BLaER1 (cell line): ENCODE results near the gene PALLD.
A peak's percentile ranks its signal among the peaks of the same experiment; 100 is the strongest.

Experiments used
- H3K27ac ChIP-seq: shearing (Covaris generic); formaldehyde crosslinking; 2 replicates; pipeline ENCODE4 v1.8.1; 2022
- H3K27me3 ChIP-seq: shearing (Covaris generic); formaldehyde crosslinking; 2 replicates; pipeline ENCODE4 v1.8.1; 2022
- H3K36me3 ChIP-seq: shearing (Covaris generic); formaldehyde crosslinking; 2 replicates; pipeline ENCODE4 v1.8.1; 2022
- H3K4me1 ChIP-seq: shearing (Covaris generic); formaldehyde crosslinking; 2 replicates; pipeline ENCODE4 v1.8.1; 2022
- H3K4me2 ChIP-seq: shearing (Covaris generic); formaldehyde crosslinking; 2 replicates; pipeline ENCODE4 v1.8.1; 2022
- H3K4me3 ChIP-seq: shearing (Covaris generic); formaldehyde crosslinking; 2 replicates; pipeline ENCODE4 v1.8.1; 2022
- H3K9ac ChIP-seq: shearing (Covaris generic); formaldehyde crosslinking; 2 replicates; pipeline ENCODE4 v1.8.1; 2022
- H3K9me3 ChIP-seq: shearing (Covaris generic); formaldehyde crosslinking; 2 replicates; pipeline ENCODE4 v1.8.1; 2022
- H4K20me1 ChIP-seq: shearing (Covaris generic); formaldehyde crosslinking; 2 replicates; pipeline ENCODE4 v1.8.1; 2022
- Cebpa-rat ChIP-seq: shearing (Covaris generic); IDR thresholded peaks from 2 replicates; pipeline ENCODE4 v1.8.1; 2022

Gene PALLD

DNA sequence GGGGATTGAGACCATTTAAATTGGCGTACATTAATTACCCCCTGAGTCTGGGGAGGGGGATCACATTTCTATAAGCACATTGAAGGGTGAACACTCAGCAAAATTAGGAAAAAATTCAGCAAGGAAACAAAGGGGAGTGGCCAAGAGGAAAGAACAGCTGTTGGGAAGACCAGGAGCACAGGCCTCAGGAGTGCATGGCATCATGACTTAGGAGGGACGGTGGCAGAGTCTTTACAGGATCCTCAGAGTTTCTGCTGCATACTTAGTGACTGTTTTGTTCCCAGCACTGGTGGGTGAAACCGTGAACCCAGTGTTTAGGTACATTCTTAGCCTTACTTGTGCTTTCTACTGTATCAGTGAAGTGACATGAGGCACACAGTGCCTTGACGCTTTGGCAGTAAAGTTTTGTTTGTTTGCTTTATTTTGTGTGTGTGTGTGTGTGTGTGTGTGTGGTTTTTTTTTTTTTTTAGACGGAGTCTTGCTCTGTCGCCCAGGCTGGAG lies 391.9 kb downstream of the PALLD start:
- TF ChIP-seq Cebpa-rat: no peak
- H3K9ac ChIP-seq: no peak overlapping the region
- H3K4me2 ChIP-seq: no peak overlapping the region
- H3K27me3 ChIP-seq: no peaks in the 10 kb centered on the region
- no peaks in the 10 kb centered on the region for H3K4me1 ChIP-seq
- H3K9me3 ChIP-seq: no peaks in the 10 kb centered on the region
- no peak overlapping the region for H3K4me3 ChIP-seq
- no peaks in the 10 kb centered on the region for H4K20me1 ChIP-seq
- no peak overlapping the region for H3K27ac ChIP-seq
- H3K36me3 ChIP-seq: peaks cover 10% of the 10 kb centered on the region; the same call in 1 of the 2 replicates

DNA sequence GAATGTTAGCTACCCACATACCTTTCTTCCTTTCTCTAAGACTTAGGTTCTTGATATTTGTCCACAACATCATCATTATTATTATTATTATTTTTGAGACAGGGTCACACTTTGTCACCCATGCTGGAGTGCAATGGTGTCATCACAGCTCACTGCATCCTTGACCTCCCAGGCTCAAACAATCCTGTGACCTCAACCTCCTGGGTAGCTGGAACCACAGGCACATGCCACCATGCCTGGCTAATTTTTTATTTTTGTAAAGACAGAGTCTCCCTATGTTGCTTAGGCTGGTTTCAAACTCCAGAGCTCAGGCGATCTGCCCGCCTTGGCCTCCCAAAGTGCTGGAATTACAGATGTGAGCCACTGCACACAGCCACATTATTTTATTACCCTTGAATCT lies 394.2 kb downstream of the PALLD start:
- Histone ChIP-seq H3K4me3 (no peak overlapping the region), H4K20me1 (no peaks in the 10 kb centered on the region), H3K9ac (no peak overlapping the region), H3K27me3 (no peaks in the 10 kb centered on the region), H3K9me3 (no peaks in the 10 kb centered on the region), H3K4me2 (no peak overlapping the region), H3K36me3 (peaks cover 13% of the 10 kb centered on the region; the same call in 1 of the 2 replicates), H3K27ac (no peak overlapping the region), H3K4me1 (no peaks in the 10 kb centered on the region)
- TF ChIP-seq Cebpa-rat: no peak

DNA sequence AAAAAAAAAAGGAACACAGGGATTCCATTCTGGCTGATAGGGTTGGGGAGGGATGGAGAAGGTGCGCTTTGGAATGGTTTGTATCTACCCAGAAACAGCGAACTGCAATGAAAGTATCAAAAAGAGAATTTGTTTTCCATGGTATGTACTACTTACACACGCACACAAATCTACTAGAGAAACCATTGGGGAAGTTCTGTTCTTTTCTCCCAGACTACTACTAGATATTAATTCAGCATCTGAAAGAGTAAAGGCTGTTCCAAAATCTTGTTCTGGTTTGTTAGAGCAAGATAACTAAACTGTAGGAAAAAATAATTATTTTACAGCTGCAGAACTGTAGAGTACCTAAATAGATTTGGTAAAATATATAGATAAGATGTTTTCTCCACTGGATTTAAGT lies 394.8 kb downstream of the PALLD start:
- Histone ChIP-seq H3K4me1 (no peaks in the 10 kb centered on the region), H3K36me3 (peaks cover 13% of the 10 kb centered on the region; the same call in 1 of the 2 replicates)

DNA sequence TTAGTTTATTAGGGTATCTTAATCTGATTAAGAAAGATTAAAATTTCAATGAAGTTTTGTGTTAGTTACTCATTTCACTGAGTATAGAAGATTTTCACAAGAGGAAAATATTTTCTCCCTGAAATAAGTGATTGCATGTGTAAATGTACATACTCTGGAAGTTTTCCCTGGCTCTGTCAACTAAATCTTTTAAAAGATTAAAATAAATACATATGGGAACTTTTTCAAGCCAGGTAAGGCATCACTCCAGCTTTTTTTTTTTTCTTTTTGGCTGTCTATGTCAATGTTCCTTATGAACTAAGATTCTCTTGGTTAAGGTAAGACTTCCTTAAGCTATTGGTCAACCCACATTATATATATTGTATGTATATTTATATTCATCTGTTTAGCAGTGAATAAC lies 395.6 kb downstream of the PALLD start:
- Histone ChIP-seq H4K20me1 (no peaks in the 10 kb centered on the region), H3K4me1 (no peaks in the 10 kb centered on the region), H3K9ac (no peak overlapping the region), H3K4me3 (no peak overlapping the region), H3K4me2 (no peak overlapping the region), H3K27ac (no peak overlapping the region), H3K36me3 (peaks cover 13% of the 10 kb centered on the region; the same call in 1 of the 2 replicates), H3K9me3 (no peaks in the 10 kb centered on the region), H3K27me3 (no peaks in the 10 kb centered on the region)
- TF ChIP-seq Cebpa-rat: no peak

More for the DNA sequence above, 394.8 kb downstream of the PALLD start:
- no peak overlapping the region for H3K4me2 ChIP-seq
- no peak overlapping the region for H3K27ac ChIP-seq
- no peak overlapping the region for H3K4me3 ChIP-seq
- no peaks in the 10 kb centered on the region for H3K27me3 ChIP-seq
- no peak for TF ChIP-seq Cebpa-rat
- no peak overlapping the region for H3K9ac ChIP-seq
- H3K9me3 ChIP-seq: no peaks in the 10 kb centered on the region
- no peaks in the 10 kb centered on the region for H4K20me1 ChIP-seq

DNA sequence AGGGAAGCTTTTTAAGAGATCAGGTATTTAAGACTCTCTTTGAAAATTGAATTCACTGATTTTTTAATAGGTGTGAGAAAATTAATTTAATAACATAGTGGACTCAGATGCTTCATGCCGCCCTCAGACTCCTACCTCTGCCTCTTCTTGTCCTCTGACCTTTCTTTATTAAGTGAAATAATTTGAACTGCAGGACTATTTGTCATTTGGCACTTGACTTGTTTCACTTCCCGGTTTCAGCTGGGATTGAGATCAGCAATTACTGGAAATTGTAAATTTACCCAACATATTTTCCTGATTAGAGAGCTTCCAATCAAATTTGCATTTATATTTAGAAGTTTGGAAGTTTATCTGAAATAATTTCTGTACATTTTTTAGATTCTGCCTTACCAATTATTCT lies 396.4 kb downstream of the PALLD start:
- Histone ChIP-seq H3K4me3 (no peak overlapping the region), H3K9ac (no peak overlapping the region), H3K4me2 (no peak overlapping the region), H3K27me3 (no peaks in the 10 kb centered on the region), H3K4me1 (no peaks in the 10 kb centered on the region), H3K36me3 (peaks cover 13% of the 10 kb centered on the region; the same call in 1 of the 2 replicates), H3K9me3 (no peaks in the 10 kb centered on the region), H3K27ac (no peak overlapping the region), H4K20me1 (no peaks in the 10 kb centered on the region)
- TF ChIP-seq Cebpa-rat: no peak

DNA sequence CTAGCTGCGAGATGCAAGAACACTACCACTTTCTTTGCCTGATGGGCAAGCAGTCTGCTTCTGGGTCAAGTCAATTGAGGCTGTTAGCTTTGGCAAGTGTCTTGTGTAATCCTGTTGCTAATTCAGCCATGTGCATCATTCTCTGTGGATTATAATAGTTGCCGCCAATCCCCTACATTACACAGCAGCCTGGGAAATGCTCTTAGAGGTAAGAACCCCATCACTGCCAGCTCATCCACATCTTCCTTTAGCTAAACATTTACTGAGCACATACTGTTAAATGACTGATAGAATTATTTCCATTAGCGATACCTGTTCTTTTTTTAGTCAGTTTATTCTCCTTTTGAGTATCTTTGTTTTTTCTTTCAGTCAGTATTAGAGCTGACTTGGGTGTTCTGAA lies 397.0 kb downstream of the PALLD start:
- Histone ChIP-seq H3K27ac (no peak overlapping the region), H3K4me3 (no peak overlapping the region), H3K9me3 (no peaks in the 10 kb centered on the region), H3K4me2 (no peak overlapping the region), H4K20me1 (no peaks in the 10 kb centered on the region), H3K4me1 (no peaks in the 10 kb centered on the region), H3K9ac (no peak overlapping the region), H3K27me3 (no peaks in the 10 kb centered on the region), H3K36me3 (peaks cover 13% of the 10 kb centered on the region; the same call in 1 of the 2 replicates)
- no peak for TF ChIP-seq Cebpa-rat

DNA sequence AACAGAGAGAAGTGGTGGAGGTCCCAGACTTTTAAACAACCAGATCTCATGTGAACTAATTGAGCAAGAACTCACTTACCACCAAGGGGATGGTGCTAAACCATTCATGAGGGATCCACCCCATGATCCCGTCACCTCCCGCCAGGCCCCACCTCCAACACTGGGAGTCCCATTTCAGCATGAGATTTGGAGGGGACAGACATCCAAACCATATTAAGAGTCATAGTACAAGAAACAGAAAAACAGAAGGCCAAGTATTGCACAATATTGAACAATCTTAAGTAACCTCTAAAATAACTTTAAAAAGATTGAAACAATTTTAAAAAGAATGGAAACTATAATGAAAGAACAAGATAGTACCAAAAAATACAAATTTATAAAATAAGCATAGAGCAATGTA lies 403.2 kb downstream of the PALLD start:
- no peaks in the 10 kb centered on the region for H3K4me1 ChIP-seq
- H3K9me3 ChIP-seq: no peaks in the 10 kb centered on the region
- H3K36me3 ChIP-seq: no peaks in the 10 kb centered on the region

DNA sequence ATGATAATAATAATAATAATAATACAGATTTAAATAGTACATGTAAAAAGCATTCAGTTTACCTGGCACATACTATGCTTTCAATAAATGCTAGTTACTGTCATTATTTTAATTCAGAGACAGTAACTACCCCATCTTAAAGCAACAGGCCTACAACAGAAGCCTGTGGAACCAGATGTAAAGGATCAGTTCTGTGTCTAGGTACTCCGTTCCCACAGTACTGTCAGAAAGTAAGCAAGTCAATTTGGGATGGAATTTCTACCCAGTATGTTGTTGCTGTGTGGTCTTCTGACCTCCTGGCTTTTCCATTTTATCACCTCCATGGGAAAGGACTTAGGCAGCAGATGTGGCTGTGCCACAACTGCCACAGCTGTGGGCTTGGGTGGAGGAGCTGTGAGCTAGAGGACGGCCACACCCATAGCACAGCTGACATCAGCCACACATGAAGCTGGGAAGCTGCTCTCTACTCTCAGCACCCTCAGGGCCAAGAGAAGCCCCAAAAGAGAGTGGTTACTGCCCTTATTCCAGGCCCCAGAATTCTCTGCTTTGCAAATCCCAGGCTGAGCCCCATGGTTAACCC lies 410.4 kb downstream of the PALLD start:
- H3K4me3 ChIP-seq: no peak overlapping the region
- no peak for TF ChIP-seq Cebpa-rat
- no peaks in the 10 kb centered on the region for H3K36me3 ChIP-seq
- no peak overlapping the region for H3K27ac ChIP-seq
- H3K9me3 ChIP-seq: no peaks in the 10 kb centered on the region
- no peaks in the 10 kb centered on the region for H3K27me3 ChIP-seq
- no peak overlapping the region for H3K9ac ChIP-seq
- H3K4me2 ChIP-seq: no peak overlapping the region
- no peaks in the 10 kb centered on the region for H4K20me1 ChIP-seq
- no peaks in the 10 kb centered on the region for H3K4me1 ChIP-seq

More for the DNA sequence above, 403.2 kb downstream of the PALLD start:
- Histone ChIP-seq H3K9ac (no peak overlapping the region), H3K27me3 (no peaks in the 10 kb centered on the region), H3K27ac (no peak overlapping the region), H3K4me2 (no peak overlapping the region), H4K20me1 (no peaks in the 10 kb centered on the region), H3K4me3 (no peak overlapping the region)
- peak; percentile 62; the same call in 1 of the 2 replicates for TF ChIP-seq Cebpa-rat

DNA sequence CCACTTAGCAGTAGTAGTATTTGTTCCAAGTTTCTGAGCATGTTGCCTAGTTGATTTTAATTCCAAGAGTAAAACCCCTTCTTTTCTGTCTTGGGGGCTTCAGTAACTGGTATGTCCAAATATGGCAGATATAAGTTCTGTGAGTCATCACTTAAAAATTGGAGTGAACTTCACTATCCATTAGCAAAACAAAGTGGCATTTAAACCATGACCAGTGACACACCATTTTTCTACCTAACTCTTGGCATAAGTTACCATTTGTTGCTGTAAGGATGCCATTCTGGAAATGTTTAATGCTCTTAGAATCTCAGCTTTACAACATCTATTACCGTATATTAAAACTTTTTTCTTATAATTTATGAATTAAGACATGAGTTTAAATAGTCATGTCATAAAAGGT lies 411.2 kb downstream of the PALLD start:
- Histone ChIP-seq H3K9ac (no peak overlapping the region), H3K36me3 (no peaks in the 10 kb centered on the region), H3K9me3 (no peaks in the 10 kb centered on the region), H3K4me1 (no peaks in the 10 kb centered on the region), H4K20me1 (no peaks in the 10 kb centered on the region), H3K27me3 (no peaks in the 10 kb centered on the region), H3K27ac (no peak overlapping the region), H3K4me2 (no peak overlapping the region), H3K4me3 (no peak overlapping the region)
- TF ChIP-seq Cebpa-rat: no peak

DNA sequence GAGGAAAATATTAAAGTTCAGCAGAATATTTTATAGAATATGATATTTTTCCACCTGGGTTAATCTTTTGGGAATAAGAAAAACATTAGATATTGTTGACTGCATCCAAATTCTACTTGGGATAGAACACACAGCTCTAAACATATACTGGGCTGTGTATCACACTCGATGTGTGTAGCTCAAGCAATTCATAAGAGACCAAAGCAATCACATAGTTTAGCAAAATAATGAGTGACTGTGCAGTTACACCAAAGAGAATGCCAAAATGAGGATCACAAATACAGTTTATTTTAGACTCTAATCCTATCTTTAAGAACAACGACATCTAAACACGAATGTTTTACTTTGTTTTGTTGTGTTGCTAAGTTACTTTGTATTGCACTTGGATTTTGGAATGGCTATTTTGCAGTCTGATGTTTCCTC lies 412.0 kb downstream of the PALLD start:
- H3K27ac ChIP-seq: no peak overlapping the region
- H3K9me3 ChIP-seq: no peaks in the 10 kb centered on the region
- H3K4me2 ChIP-seq: no peak overlapping the region
- no peaks in the 10 kb centered on the region for H3K36me3 ChIP-seq
- H4K20me1 ChIP-seq: no peaks in the 10 kb centered on the region
- H3K4me1 ChIP-seq: no peaks in the 10 kb centered on the region
- no peak overlapping the region for H3K4me3 ChIP-seq
- H3K27me3 ChIP-seq: no peaks in the 10 kb centered on the region
- TF ChIP-seq Cebpa-rat: no peak
- H3K9ac ChIP-seq: no peak overlapping the region
